Glomerular visceral epithelial cell (primary cell): ENCODE data around the gene SAT1.
A peak's percentile ranks its signal among the peaks of the same experiment; 100 is the strongest.

ENCODE experiments used
- DNase-seq: peaks from one replicate; pipeline ENCODE4 v3.0.0-alpha.2; 2016; ENCODE audit errors: extremely low spot score

SAT1 gene

GRCh38 chrX:23776363-23776762, 6.6 kb upstream of the SAT1 start:
- no peak for DNase-seq

GRCh38 chrX:23779025-23779424, 3.9 kb upstream of the SAT1 start:
- DNase-seq, result peak; percentile 35

GRCh38 chrX:23782455-23782854, 518 bp upstream of the SAT1 start:
- peak; percentile 20 for DNase-seq

- DNase-seq, result no peak
These were observed 856 bp downstream of the SAT1 start for GRCh38 chrX:23783589-23784469.

- DNase-seq, result peak; percentile 50
These were observed 1.7 kb downstream of the SAT1 start for GRCh38 chrX:23784470-23785331.

GRCh38 chrX:23785580-23785979, 2.6 kb downstream of the SAT1 start:
- DNase-seq, result no peak

- no peak for DNase-seq
These were observed 3.4 kb downstream of the SAT1 start for GRCh38 chrX:23786268-23786815.

- no peak for DNase-seq
These were observed 4.8 kb downstream of the SAT1 start for GRCh38 chrX:23787745-23788118.

- DNase-seq, result no peak
These were observed 5.5 kb downstream of the SAT1 start for GRCh38 chrX:23788521-23788920.

GRCh38 chrX:23788946-23789345, 6.0 kb downstream of the SAT1 start:
- DNase-seq, result no peak

- DNase-seq, result no peak
These were observed 6.6 kb downstream of the SAT1 start for GRCh38 chrX:23789386-23790154.

- no peak for DNase-seq
These were observed 7.2 kb downstream of the SAT1 start for GRCh38 chrX:23790155-23790497.

- DNase-seq, result no peak
These were observed 10.0 kb downstream of the SAT1 start for GRCh38 chrX:23792861-23793553.

- DNase-seq, result no peak
These were observed 12.2 kb downstream of the SAT1 start for GRCh38 chrX:23795221-23795620.

- DNase-seq, result no peak
These were observed 14.6 kb downstream of the SAT1 start for GRCh38 chrX:23797371-23798128.

GRCh38 chrX:23799469-23800065, 16.6 kb downstream of the SAT1 start:
- DNase-seq, result no peak

- no peak for DNase-seq
These were observed 19.5 kb downstream of the SAT1 start for GRCh38 chrX:23802431-23802830.

- peak; percentile 52 for DNase-seq
These were observed 21.0 kb downstream of the SAT1 start for GRCh38 chrX:23803931-23804381.

GRCh38 chrX:23804578-23804977, 21.6 kb downstream of the SAT1 start:
- DNase-seq, result no peak

GRCh38 chrX:23805389-23805788, 22.4 kb downstream of the SAT1 start:
- DNase-seq, result no peak
